Adrenal gland (tissue), 5 donors: ENCODE measurements around the gene FRG2C.
"Not testable (repeated sequence)": the region's sequence is repeated elsewhere in the genome, so short reads cannot be mapped to it uniquely, and the experiment has no call there.

ENCODE experiments used
- CTCF ChIP-seq, 6 experiments: fragments of 450-650 bp in 4 of 6; fragments of 200-600 bp in 2 of 6; sonication (generic) in 1 of 6; IDR thresholded peaks; 1 replicate in 5 of 6; 2 replicates in 1 of 6; pipeline versions ENCODE4 v1.5.1 to v1.8.0; 2016 to 2021; ENCODE audit warnings: antibody characterized with exemption in 6 of 6, mild to moderate bottlenecking in 2 of 6, moderate library complexity in 1 of 6
- POLR2A ChIP-seq, 2 donors: fragments of 450-650 bp; IDR thresholded peaks; one replicate each; pipeline ENCODE4 v1.6.1; 2017; ENCODE audit warnings: antibody characterized with exemption in 2 of 2, mild to moderate bottlenecking in 2 of 2, moderate library complexity in 1 of 2
- donor health status: DM: no; HTN: no; CAD: no.

- TF ChIP-seq CTCF, POLR2A (IDR thresholded peaks at IDR 0.05): not testable (repeated sequence)
Observed at GRCh38 chr3:75683965-75684364, 19.8 kb downstream of the FRG2C start.
